Measurements from ENCODE around the gene UGT1A3.
"Not testable (repeated sequence)": the region's sequence is repeated elsewhere in the genome, so short reads cannot be mapped to it uniquely, and the experiment has no call there.

The UGT1A3 gene

GRCh38 chr2:233708942-233709341, 19.9 kb upstream of the UGT1A3 start:
- no peak for DNase-seq

GRCh38 chr2:233711312-233712008, 17.4 kb upstream of the UGT1A3 start:
- peak; percentile 69 for DNase-seq

- DNase-seq = no peak
These were observed 16.1 kb upstream of the UGT1A3 start, which contains the start of gene UGT1A5 for GRCh38 chr2:233712611-233713261. UGT1A5 (plus strand) TSS chr2:233712907; CDS start chr2:233712992, 85 bp downstream.

- DNase-seq = no peak
These were observed 15.6 kb upstream of the UGT1A3 start for GRCh38 chr2:233713262-233713615.

DNA sequence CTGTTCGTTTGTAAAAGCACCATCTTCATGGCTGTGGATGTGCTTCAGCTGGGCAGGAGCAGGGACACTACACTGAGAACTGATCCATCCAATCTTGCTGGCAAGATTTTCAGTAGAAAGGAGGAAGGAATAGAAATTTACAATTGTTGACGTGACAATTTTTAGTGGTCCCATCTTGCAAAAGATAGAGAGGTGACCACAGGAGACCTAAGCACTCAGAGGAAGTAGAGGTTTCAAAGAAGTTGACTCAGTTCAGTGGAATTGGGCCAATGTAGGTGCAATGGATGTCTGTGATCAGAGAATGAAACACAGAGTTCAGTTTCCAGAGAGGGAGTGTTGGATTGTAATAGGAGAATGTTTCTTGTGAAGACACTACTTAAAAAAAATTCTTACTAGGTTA, 14.7 kb upstream of the UGT1A3 start:
- no peak for DNase-seq

- no peak for DNase-seq
These were observed 10.3 kb upstream of the UGT1A3 start, which contains the start of gene UGT1A4 for GRCh38 chr2:233718552-233718951. UGT1A4 (plus strand) TSS chr2:233718736; CDS start chr2:233718821, 85 bp downstream.

DNA sequence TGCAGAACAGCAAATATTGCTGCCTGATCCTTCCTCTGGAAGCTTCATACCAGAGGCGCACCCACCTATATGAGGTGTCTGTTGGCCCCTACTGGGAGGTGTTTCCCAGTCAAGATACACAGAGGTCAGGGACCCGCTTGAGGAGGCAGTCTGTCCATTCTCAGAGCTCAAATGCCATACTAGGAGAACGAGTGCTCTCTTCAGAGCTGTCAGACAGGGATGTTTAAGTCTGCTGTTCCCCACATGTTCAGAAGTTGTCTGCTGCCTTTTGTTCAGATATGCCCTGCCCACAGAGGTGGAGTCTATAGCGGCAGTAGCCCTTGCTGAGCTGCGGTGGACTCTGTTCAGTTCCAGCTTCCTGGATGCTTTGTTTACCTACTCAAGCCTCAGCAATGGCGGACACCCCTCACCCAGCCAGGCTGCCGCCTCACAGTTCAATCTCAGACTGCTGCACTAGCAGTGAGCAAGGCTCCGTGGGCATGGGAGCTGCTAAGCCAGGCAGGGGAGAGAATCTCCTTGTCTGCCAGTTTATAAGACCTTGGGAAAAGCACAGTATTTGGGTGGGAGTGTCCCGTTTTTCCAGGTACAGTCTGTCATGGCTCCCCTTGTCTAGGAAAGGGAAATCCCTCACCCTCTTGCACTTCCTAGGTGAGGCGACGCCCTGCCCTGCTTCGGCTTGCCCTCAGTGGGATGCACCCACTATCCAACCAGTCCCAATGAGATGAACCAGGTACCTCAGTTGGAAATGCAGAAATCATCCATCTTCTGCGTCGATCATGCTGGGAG, 8.2 kb downstream of the UGT1A3 start:
- not testable (repeated sequence) for DNase-seq

DNA sequence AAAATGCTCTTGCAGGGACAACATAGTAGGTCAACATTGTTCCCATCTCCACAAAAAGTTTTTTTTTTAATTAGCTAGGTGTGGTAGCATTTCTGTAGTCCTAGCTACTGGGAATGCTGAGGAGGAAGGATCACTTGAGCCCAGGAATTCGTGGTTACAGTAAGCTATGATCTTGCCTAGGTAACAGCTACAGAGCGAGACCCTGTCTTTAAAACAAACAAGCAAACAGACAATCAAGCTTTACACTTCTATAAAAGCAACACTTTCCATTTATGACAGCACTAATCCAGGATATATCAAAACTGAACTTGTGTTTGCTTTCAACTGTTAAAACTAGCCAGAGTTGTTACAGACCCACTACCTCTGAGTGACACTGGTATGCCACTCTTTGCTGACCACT, 12.0 kb downstream of the UGT1A3 start:
- DNase-seq = no peak

DNA sequence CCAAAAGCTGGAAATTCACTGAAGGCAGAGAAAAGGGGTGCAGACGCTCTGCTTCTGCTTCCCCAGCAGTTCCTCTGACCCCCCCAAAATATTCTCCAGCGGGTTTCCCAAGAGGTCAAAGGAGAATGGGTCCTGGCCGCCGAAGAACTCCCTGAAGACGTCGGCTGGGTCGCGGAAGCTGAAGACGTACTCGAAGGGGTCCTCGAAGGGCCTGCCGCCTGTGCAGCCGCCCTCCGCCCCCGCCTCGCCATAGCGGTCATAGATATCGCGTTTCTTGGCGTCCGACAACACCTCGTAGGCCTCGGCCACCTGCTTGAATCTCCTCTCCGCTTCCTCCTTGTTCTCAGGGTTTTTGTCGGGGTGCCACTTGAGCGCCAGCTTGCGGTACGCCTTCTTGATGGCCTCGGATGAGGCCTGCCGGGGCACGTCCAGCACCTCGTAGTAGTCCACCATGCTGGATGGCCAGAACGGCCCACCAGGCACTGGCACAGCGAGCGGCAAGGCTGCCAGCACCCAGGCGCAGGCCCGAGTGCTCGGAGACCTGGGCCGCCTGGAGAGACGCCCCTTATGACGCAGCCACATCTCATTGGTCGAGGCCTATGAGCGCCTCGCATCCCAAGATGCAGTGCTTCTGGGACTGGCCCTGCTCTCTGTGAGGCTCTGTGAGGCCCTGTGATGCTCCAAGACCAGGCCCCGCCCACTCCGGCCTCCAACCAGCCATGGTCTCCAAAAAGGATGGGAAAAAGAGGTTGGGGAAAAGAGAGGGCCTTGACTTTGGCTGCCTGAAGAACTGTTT, 14.8 kb downstream of the UGT1A3 start:
- no peak for DNase-seq

- no peak for DNase-seq
These were observed 16.4 kb downstream of the UGT1A3 start for GRCh38 chr2:233745073-233745755.

DNA sequence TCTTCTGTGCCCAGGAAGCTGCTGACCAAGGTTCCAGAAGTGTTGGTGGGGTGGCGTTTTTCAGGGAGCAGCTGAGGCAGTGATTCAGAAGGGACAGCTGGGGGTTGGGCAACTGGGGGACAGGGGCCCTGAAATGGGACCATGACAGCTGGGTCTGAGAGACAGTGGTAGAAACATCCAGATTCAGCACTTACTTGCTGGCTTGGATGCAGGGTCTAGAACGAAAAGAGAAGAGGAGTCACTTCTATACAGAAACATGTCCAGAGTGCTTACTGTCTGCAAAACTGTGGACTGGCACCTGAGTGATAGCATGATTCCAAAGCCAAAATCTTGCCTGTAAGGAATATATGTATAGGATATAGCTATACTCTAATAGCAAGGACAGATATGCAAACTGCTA, 17.0 kb downstream of the UGT1A3 start:
- not testable (repeated sequence) for DNase-seq

DNA sequence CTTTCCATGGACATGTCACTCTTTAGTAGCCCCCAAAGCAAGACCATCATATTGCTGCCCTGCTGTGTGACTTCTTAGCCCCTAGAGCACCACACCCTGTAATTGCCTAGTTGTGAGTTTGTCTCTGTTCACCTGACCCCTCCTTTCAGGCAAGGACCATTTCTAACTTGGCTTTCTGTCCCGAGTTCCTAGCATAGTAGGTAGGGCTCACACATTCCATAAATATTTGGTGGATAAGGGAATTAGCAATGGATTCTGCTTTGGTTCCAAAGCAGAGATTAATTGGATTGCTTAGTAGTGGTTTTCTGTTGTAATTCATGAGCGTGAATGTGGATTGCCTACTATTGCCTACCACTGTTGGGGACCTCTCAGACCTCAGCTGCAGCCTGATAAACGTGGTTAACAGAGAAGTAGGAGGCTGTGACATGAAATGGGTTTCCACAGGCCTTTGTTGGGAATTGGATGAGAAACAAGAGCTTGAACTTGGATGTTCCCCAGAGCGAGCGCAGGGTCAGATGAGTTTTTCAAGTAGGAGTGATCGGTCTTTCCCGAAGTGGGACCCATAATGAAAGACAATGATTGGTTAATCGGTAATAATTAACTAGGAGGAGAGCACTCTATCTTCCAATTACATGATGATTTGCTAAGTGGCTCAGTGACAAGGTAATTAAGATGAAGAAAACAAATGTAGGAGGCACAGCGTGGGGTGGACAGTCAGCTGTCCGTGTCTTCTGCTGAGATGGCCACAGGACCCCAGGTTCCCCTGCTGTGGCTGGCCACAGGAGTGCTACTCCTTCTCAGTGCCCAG, 17.8 kb downstream of the UGT1A3 start:
- no peak for DNase-seq

DNA sequence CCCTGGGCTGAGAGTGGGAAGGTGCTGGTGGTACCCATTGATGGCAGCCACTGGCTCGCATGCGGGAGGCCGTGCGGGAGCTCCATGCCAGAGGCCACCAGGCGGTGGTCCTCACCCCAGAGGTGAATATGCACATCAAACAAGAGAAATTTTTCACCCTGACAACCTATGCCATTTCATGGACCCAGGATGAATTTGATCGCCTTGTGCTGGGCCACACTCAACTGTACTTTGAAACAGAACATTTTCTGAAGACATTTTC, 18.4 kb downstream of the UGT1A3 start:
- DNase-seq = no peak

DNA sequence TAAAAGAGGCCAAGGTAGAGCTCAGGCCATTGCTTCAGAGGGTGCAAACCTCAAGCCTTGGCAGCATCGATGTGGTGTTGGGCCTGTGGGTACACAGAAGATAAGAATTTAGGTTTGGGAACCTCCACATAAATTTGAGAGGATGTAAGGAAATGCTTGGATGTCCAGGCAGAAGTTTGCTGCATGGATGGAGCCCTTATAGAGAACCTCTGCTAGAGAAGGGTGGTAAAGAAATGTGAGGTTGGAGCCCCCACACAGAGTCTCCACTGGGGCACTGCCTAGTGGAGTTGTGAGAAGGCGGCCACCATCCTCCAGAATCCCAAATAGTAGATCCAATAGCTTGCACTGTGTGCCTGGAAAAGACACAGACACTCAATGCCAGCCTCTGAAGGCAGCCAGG, 21.8 kb downstream of the UGT1A3 start:
- DNase-seq = not testable (repeated sequence)

DNA sequence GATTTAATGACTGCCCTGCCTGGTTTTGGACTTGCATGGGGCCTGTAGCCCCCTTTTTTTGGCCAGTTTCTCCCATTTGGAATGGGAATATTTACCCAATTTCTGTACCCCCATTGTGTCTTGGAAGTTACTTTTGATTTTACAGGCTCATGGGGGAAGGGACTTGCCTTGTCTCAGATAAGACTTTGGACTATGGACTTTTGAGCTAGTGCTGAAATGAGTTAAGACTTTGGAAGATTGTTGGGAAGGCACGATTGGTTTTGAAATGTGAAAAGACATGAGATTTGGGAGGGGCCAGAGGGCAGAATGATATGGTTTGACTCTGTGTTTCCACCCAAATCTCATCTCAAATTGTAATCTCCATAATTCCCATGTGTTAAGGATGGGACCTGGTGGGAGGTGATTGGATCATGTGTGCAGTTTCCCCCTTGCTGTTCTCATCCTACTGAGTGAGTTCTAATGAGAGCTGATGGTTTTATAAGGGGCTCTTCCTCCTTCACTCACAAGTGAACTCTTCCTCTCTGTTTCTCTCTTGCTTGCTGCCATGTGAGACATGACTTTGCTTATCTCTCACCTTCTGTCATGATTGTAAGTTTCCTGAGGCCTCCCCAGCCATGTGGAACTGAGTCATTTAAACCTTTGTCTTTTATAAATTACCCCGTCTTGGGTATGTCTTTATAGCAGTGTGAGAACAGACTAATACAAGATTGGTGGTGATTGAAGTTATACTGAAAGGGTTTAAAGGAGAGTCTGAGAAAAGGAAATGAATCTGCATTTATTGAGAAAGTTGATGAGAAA, 22.6 kb downstream of the UGT1A3 start:
- DNase-seq = not testable (repeated sequence)

DNA sequence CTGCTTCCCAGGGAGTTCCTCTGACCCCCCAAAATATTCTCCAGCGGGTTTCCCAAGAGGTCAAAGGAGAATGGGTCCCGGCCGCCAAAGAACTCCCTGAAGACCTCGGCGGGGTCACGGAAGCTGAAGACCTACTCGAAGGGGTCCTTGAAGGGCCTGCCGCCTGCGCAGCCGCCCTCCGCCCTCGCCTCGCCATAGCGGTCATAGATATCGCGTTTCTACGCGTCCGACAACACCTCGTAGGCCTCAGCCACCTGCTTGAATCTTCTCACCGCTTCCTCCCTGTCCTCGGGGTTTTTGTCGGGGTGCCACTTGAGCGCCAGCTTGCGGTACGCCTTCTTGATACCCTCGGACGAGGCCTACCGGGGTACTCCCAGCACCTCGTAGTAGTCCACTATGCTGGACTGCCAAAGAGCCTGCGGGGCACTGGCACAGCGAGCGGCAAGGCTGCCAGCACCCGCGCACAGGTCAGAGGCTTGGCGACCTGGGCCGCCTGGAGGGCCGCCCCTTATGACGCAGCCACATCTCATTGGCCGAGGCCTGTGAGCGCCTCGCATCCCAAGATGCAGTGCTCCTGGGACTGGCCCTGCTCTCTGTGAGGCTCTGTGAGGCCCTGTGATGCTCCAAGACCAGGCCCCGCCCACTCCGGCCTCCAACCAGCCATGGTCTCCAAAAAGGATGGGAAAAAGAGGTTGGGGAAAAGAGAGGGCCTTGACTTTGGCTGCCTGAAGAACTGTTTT, 26.2 kb downstream of the UGT1A3 start:
- DNase-seq = no peak

DNA sequence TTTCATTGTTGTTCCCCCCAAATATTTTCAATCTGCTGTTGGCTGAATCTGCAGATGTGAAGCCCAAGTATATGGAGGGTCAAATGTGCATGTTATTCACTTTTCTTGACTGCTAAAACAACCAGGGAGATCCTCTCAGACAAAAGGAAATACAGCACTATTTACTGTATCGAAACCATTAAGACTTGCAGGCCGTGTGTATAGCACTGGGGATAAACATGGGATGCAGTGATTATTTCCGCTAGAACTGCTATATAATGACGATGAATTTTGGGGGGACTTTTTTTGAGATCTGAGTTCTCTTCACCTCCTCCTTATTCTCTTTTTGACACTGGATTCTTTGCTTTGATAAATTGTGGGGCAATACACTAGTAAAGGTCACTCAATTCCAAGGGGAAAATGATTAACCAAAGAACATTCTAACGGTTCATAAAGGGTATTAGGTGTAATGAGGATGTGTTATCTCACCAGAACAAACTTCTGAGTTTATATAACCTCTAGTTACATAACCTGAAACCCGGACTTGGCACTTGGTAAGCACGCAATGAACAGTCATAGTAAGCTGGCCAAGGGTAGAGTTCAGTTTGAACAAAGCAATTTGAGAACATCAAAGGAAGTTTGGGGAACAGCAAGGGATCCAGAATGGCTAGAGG, 27.7 kb downstream of the UGT1A3 start:
- DNase-seq = no peak

- no peak for DNase-seq
These were observed 29.3 kb downstream of the UGT1A3 start for GRCh38 chr2:233758141-233758540.

DNA sequence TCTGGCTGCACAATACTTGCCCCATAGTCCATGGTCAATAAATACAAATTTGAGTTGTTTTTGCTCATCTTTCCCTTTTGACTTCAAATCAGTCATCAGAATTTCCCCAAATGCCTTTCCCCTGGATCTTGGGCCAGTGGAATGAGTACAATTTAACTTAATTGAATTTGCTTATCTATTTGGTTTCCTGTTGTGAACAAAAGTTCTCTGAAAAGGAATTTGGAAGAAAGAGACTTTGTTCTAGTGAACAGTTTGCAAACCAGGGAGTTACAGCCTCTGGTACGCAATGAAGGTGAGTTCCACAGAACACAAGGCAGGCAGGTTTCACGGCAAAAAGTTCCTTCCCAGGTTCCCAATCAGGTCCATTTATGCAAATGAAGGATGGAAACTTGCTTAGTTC, 30.0 kb downstream of the UGT1A3 start:
- no peak for DNase-seq

GRCh38 chr2:233760043-233760442, 31.2 kb downstream of the UGT1A3 start, which contains the start of gene UGT1A1:
UGT1A1 (plus strand) TSS chr2:233760270; CDS start chr2:233760288, 18 bp downstream.
- DNase-seq = no peak
